Measurements from ENCODE around the gene DENND4C.
"Not testable (repeated sequence)": the region's sequence is repeated elsewhere in the genome, so short reads cannot be mapped to it uniquely, and the experiment has no call there.

DENND4C gene

DNA sequence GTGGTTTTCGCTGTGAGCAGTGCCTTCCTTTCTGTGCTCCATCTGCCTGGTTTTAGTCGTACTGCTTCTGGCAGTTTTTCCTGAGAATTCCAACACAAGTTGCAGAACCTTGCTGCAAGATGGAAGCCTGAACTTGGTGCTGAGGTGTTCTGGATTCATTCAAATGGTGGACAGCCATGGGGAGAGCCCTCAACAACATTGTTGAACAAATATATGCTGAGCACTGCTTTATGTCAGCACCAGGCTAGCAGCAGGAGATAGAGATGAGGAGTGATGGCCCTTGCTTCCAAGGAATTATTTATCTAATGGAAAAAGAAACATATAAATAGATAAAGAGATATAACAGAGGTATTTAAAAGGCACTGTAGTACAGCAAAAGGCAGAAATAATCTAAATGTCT lies 156.8 kb downstream of the DENND4C start:
- no peak for DNase-seq (ENCODE audit: low read depth)
- TF ChIP-seq, protein P1, sequence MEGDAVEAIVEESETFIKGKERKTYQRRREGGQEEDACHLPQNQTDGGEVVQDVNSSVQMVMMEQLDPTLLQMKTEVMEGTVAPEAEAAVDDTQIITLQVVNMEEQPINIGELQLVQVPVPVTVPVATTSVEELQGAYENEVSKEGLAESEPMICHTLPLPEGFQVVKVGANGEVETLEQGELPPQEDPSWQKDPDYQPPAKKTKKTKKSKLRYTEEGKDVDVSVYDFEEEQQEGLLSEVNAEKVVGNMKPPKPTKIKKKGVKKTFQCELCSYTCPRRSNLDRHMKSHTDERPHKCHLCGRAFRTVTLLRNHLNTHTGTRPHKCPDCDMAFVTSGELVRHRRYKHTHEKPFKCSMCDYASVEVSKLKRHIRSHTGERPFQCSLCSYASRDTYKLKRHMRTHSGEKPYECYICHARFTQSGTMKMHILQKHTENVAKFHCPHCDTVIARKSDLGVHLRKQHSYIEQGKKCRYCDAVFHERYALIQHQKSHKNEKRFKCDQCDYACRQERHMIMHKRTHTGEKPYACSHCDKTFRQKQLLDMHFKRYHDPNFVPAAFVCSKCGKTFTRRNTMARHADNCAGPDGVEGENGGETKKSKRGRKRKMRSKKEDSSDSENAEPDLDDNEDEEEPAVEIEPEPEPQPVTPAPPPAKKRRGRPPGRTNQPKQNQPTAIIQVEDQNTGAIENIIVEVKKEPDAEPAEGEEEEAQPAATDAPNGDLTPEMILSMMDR (IDR thresholded peaks at IDR 0.05; ENCODE audit: insufficient read depth, low read depth, low read length, missing control alignments) = no peak
- no peak overlapping the region for H3K4me3 ChIP-seq (ENCODE audit: low read length)

DNA sequence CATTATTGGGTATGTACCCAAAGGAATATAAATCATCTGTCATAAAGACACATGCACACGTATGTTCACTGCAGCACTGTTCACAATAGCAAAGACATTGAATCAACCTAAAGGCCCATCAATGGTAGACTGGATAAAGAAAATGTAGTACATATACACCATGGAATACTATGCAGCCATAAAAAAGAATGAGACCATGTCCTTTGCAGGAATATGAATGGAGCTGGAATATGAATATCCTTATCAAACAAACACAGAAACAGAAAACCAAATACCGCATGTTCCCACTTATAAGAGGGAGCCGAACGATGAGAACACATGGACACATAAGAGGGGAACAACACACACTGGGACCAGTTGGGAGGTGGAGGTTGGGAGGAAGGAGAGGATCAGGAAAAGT lies 159.0 kb downstream of the DENND4C start:
- H3K4me3 ChIP-seq (ENCODE audit: low read length); DNase-seq (ENCODE audit: low read depth): not testable (repeated sequence)

DNA sequence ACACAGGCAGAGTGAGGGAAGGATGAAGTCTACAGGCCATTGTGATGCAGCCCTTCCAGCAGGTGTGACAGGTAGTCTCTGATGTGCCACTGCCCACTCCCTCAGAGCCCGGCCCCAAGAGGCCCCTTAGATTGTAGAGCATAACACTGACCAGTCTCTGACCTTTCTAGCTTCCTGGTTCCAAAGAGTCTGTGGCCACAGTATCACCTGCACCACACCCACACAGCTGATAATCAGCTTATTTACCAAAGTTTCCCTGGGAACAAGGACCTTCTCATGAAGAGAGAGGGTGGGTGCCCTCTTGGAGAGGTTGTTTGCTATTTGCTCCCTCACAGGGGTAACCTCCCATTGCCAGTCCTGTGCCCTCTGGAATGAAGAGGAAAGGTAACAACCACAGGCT lies 167.4 kb downstream of the DENND4C start:
- H3K4me3 ChIP-seq (ENCODE audit: low read length) = no peak overlapping the region
- no peak for DNase-seq (ENCODE audit: low read depth)
- TF ChIP-seq, protein P1 (IDR thresholded peaks at IDR 0.05; ENCODE audit: insufficient read depth, low read depth, low read length, missing control alignments) = no peak

DNA sequence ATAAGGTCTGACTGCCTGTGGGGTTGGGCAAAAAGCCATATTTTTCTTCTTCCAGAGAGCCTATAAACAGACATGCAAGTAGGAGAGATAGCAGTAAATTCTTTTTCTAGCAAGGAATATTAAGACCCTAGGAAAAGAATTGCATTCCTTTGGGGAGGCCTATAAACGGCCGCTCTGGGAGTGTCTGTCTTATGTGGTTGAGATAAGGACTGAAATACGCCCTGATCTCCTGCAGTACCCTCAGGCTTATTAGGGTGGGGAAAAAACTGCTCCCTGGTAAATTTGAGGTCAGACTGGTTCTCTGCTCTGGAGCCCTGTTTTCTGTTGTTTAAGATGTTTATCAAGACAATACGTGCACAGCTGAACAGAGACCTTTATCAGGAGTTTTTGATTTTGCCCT lies 172.7 kb downstream of the DENND4C start:
- not testable (repeated sequence) for DNase-seq (ENCODE audit: low read depth); H3K4me3 ChIP-seq (ENCODE audit: low read length)

DNA sequence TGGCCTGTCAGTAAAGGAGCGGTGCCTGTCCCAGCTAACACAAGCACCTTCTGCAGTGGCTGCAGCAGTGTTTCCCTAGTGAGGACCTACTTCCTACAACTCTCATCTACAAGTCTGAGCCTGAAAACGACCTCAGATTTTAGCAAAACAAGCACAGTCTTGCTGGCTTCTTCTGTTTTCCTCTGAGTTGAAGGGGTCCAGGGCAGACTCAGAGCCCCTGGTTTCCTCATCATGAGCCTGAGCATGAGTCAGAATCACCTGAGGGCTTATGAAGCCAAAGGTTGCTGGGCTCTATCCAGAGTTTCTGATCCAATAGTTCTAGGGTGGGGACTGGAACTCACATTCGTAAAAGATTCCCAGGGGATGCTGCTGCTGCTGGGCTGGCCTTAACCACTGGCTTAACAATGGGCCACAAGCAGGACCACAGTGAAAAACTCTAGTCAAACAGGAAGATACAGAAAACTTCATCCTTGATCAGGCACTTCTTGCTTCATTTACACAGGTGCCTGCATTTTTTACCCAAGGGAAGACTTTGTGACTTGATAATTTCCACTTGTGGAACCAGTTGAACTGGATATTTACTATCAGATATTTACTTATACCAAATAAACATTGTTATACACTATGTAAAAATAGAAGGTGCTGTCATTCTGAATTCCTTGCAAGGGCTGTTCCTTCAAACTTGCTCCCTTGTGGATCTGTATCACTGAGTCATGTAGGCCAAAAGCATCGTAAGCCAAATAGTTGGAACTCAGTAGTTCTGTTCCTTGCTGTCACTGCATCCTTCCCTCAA lies 174.0 kb downstream of the DENND4C start:
- DNase-seq (ENCODE audit: low read depth) = peak; percentile 96
- no peak overlapping the region for H3K4me3 ChIP-seq (ENCODE audit: low read length)
- TF ChIP-seq, protein P1 (IDR thresholded peaks at IDR 0.05; ENCODE audit: insufficient read depth, low read depth, low read length, missing control alignments) = no peak

DNA sequence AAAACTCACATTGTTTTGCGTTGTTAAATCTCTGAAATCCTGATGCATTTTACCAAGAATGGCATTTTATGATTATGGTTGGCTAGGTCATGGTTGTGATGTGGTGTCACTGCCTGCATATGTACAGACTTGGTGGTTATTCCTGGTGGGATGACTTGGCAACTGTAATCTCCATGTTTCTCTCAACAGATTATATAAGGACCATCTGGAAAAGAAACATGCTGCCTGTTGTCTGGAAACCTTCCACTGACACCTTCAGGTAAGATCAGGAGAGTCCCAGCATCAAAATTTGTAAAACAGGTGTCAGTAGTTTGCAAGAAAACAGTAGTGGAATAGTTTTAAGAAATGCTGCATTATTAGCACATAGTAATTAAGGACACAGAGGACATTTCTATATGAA lies 175.3 kb downstream of the DENND4C start:
- TF ChIP-seq, protein P1 (IDR thresholded peaks at IDR 0.05; ENCODE audit: insufficient read depth, low read depth, low read length, missing control alignments) = no peak

DNA sequence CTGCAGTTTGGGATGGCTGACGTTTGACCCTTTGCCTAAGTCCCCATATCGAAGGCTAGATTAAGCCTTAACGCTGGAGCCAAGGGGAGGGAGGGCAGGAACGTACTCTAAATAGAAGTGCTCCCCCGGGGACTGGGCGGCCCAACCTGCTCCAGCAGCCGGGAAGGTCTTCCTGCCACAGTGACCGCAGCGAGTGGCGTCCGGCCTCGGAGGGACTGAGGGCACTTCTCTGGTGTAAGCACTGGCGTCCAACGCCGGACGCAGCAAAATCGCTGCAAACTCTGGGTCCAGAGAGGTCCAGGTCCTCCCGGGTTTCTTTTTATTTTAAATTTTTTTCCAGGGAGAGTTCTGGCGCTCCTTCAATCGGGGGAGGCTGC lies 177.8 kb downstream of the DENND4C start:
- TF ChIP-seq, protein P1 (IDR thresholded peaks at IDR 0.05; ENCODE audit: insufficient read depth, low read depth, low read length, missing control alignments) = no peak
- peak overlapping the region; percentile 11 for H3K4me3 ChIP-seq (ENCODE audit: low read length)
- DNase-seq (ENCODE audit: low read depth) = no peak

More for the DNA sequence above, 175.3 kb downstream of the DENND4C start:
- no peak for DNase-seq (ENCODE audit: low read depth)
- no peak overlapping the region for H3K4me3 ChIP-seq (ENCODE audit: low read length)

DNA sequence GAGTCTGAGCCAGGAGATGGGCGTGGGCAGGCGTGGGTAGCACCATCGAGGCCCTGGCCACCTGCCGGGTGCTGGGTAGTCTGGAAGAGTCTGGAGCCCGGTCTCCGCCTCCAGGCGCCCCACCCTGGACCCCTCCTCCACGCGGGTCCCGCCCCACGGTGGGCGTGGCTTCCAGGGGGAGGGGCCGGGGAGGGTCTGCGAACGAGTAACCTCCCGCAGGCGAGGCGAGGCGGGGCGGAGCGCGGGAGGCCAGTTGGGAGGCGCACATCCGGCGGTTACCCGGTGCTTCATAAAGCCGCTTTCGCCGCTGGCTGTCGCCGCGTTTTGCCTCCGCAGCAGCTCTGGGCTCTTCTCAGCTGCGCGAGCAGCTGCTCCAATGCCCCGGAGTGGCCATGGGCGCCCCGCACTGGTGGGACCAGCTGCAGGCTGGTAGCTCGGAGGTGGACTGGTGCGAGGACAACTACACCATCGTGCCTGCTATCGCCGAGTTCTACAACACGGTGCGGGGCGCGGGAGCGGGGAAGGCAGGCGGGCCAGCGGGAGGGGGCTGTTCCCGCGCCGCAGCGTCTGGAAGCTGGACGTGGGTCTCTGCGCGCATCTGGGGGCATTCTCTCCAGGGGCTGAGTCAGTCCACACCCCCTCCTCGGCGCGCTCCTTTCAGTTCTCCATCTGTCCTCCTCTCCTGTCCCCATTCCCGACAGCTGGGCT lies 178.4 kb downstream of the DENND4C start, which contains the start of gene ACER2:
ACER2 (plus strand) TSS at position 317 of the 708 bp plus-strand sequence; CDS start at position 393, 76 bp downstream.
- TF ChIP-seq, protein P1 (IDR thresholded peaks at IDR 0.05; ENCODE audit: insufficient read depth, low read depth, low read length, missing control alignments) = no peak
- peak; percentile 94 for DNase-seq (ENCODE audit: low read depth)
- H3K4me3 ChIP-seq (ENCODE audit: low read length) = peak within 1 kb of the TSS; percentile 85
